ENCODE results near the gene NEIL1. TPM values are rescaled to one million over a fixed set of nuclear protein-coding genes. Genes with fewer than 3 reads are reported as not detected.

The NEIL1 gene
- polyA plus RNA-seq, 3 donors from 2014 or later = 20.7 to 23.8 (median 22.4) TPM

DNA sequence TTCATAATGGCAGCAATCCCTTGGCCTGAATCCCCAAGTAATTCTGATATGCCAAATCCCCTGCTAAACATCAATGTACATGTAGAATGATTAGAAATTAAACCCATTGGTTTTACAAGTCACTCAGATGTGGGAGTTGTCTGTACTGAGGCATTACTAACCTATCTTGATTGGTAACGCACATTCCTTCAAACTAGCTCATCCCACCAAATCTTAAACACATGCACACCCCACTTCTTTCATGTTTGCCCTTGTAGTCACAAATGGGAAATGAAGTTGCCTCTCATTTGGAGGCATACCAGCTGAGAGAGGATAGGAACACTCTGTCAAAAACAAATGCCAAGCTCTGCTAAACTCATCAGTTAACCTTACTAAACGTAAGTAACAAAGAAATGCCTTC, 50.7 kb downstream of the NEIL1 start:
- no peak overlapping the region for H3K4me3 Mint-ChIP-seq
- H3K4me1 Mint-ChIP-seq = peaks cover 3 to 19% of the 10 kb centered on the region in 2 donors
- peak overlapping the region in 2 of 6 donors; percentile 65 to 73 for H3K27ac Mint-ChIP-seq
- no peaks in the 10 kb centered on the region for H3K9me3 Mint-ChIP-seq
- no peak for DNase-seq
- no peaks in the 10 kb centered on the region for H3K27me3 Mint-ChIP-seq (ENCODE audit: low read depth in 3 of 3)
- H3K36me3 Mint-ChIP-seq = peaks cover 20 to 45% (median 22%) of the 10 kb centered on the region in 3 donors

DNA sequence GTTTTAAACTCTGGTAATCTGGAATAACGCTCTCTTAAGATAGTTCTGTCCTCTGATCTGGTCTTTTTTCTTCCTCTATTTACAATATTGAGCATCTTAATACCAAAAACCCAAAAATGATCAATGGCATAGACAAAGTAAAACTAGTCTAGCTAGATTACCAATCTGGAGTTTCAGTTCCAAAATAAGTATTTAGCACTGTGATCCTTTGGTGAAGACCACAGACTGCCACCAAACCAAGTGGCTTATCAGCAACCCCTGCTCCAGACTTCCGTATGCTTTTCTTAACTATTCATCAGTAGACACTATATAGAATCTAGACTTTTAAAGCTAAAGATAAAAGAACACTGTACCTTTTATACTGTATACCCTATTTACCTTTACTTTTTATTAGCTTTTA, 57.1 kb downstream of the NEIL1 start:
- Mint-ChIP-seq H3K27me3 (ENCODE audit: low read depth in 3 of 3) (no peaks in the 10 kb centered on the region), H3K27ac (peak overlapping the region in 3 of 6 donors; percentile 0 to 67 (median 46)), H3K36me3 (peaks cover 26 to 36% (median 27%) of the 10 kb centered on the region in 3 donors)

More for the DNA sequence above, 57.1 kb downstream of the NEIL1 start:
- H3K4me3 Mint-ChIP-seq = no peak overlapping the region
- H3K4me1 Mint-ChIP-seq = peaks cover 0 to 2% of the 10 kb centered on the region in 2 donors
- no peaks in the 10 kb centered on the region for H3K9me3 Mint-ChIP-seq
- DNase-seq = no peak

Other genes with a start within 250 kb of the NEIL1 start
- gene C15orf39, start 145.2 kb upstream of the NEIL1 start, polyA plus RNA-seq = 10 to 100 TPM in 1 of 3 donors, 1 to 10 TPM in 2; 3.8 to 14.0 (median 4.7) TPM
- not detected for gene GOLGA6C, start 88.7 kb upstream of the NEIL1 start, polyA plus RNA-seq
- gene GOLGA6D, start 64.2 kb upstream of the NEIL1 start, polyA plus RNA-seq = not detected
- 100 to 1,000 TPM in 1 of 3 donors, 10 to 100 TPM in 2; 83.4 to 103 (median 94.4) TPM for gene COMMD4, start 11.0 kb upstream of the NEIL1 start, polyA plus RNA-seq
- gene MAN2C1, start 21.6 kb downstream of the NEIL1 start, polyA plus RNA-seq = 10 to 100 TPM; 25.6 to 50.8 (median 30.1) TPM
- gene SIN3A, start 104.7 kb downstream of the NEIL1 start, polyA plus RNA-seq = 10 to 100 TPM in 2 of 3 donors, 1 to 10 TPM in 1; 8.6 to 21.2 (median 10.3) TPM
- 10 to 100 TPM; 22.6 to 34.6 (median 31.2) TPM for gene PTPN9, start 232.3 kb downstream of the NEIL1 start, polyA plus RNA-seq